MM.1S (cell line): Measurements from ENCODE around the gene SSBP4.

Experiments
- DNase-seq: peaks from one replicate; pipeline ENCODE4 v3.0.0-alpha.2; 2015
- H2AFZ ChIP-seq: fragments of 300-600 bp; sonication (generic); 2 replicates; pipeline ENCODE4 v1.6.0; 2016; ENCODE audit warnings: antibody characterized with exemption, low read length
- H3F3A ChIP-seq: fragments of 300-600 bp; sonication (generic); 2 replicates; pipeline ENCODE4 v1.6.1; 2016; ENCODE audit warnings: mild to moderate bottlenecking, antibody characterized with exemption, low read length, moderate library complexity, mixed read lengths; ENCODE audit not compliant: insufficient read depth
- H3K27ac ChIP-seq: fragments of 300-600 bp; sonication (generic); 2 replicates; pipeline ENCODE4 v1.5.1; 2016; ENCODE audit warnings: mild to moderate bottlenecking, low read length
- H3K27me3 ChIP-seq: fragments of 300-600 bp; sonication (generic); replicated peaks from 2 replicates; pipeline ENCODE4 v1.6.0; 2016; ENCODE audit warnings: low read length; ENCODE audit not compliant: insufficient read depth
- H3K36me3 ChIP-seq: fragments of 300-600 bp; sonication (generic); replicated peaks from 2 replicates; pipeline ENCODE4 v1.6.1; 2016; ENCODE audit warnings: mild to moderate bottlenecking, low read length, mixed read lengths; ENCODE audit not compliant: insufficient read depth
- H3K4me1 ChIP-seq: fragments of 300-600 bp; sonication (generic); 2 replicates; pipeline ENCODE4 v1.6.1; 2016; ENCODE audit warnings: low read length, mixed read lengths
- H3K4me2 ChIP-seq: fragments of 300-600 bp; sonication (generic); 2 replicates; pipeline ENCODE4 v1.6.0; 2016; ENCODE audit warnings: low read depth, low read length
- H3K4me3 ChIP-seq: fragments of 300-600 bp; sonication (generic); 2 replicates; pipeline ENCODE4 v1.5.1; 2016; ENCODE audit warnings: low read length, mixed read lengths
- H3K79me2 ChIP-seq: fragments of 300-600 bp; sonication (generic); 2 replicates; pipeline ENCODE4 v1.6.1; 2016; ENCODE audit warnings: mixed run types, low read length, mixed read lengths
- H3K9ac ChIP-seq: fragments of 300-600 bp; sonication (generic); 2 replicates; pipeline ENCODE4 v1.6.1; 2016; ENCODE audit warnings: low read length, mixed read lengths
- H3K9me2 ChIP-seq: fragments of 300-600 bp; sonication (generic); replicated peaks from 2 replicates; pipeline ENCODE4 v1.6.1; 2016; ENCODE audit warnings: mild to moderate bottlenecking, low read length, mixed read lengths; ENCODE audit not compliant: insufficient read depth
- H3K9me3 ChIP-seq: fragments of 300-600 bp; sonication (generic); replicated peaks from 2 replicates; pipeline ENCODE4 v1.6.1; 2016; ENCODE audit warnings: mild to moderate bottlenecking, low read length, mixed read lengths; ENCODE audit not compliant: insufficient read depth
- H4K20me1 ChIP-seq: fragments of 300-600 bp; sonication (generic); 2 replicates; pipeline ENCODE4 v1.6.1; 2016; ENCODE audit warnings: mild to moderate bottlenecking, low read length, moderate library complexity, mixed read lengths; ENCODE audit not compliant: insufficient read depth
- EZH2 ChIP-seq: fragments of 300-600 bp; sonication (generic); optimal IDR thresholded peaks from 2 replicates; pipeline ENCODE3; 2017; ENCODE audit warnings: low read depth, mild to moderate bottlenecking, antibody characterized with exemption, low read length, mixed read lengths
- EZH2phosphoT487 ChIP-seq: fragments of 300-600 bp; sonication (generic); IDR thresholded peaks from 2 replicates; pipeline ENCODE4 v1.6.1; 2018; ENCODE audit warnings: antibody characterized with exemption, low read length
- TF ChIP-seq, protein P1 (sequence below): fragments of 300-600 bp; sonication (generic); IDR thresholded peaks from 2 replicates; pipeline ENCODE4 v1.5.1; 2016; ENCODE audit warnings: antibody characterized with exemption, low read length, mixed read lengths

SSBP4 gene

DNA sequence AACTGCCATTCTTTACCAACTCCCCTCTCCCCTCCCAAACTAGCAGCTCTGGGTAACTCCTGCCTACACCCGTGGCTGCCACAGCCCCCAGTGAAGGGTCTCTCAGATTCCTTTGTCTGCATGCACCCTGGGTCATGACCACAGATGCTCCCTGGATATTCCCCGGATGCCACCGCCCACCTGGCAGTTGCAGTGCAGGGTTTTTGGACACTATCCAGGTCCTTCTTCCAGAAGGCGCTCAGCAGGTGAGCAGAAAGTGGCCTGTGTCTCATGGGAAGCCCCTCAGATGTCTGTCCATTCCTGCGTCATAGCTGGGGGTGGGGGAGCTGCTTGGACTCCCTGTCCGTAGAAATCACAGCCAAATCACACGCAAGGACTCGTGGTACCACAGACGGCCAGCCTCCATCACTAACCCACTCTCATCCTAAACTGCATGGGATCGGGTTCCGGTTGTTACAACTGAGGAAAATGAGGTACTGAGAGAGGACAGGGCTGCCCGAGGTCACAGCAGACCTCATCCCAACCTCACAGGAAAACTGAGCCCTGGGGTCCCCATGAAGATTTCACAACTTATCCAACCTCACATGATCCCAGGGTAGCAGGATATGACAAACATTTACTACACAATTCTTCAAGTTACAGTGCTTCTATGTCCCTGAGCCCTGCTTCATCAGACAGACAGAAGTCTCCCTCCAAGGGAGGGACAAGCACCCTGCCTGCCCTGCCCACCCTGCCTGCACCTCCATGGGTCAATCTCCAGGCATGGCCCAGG is 64.1 kb downstream of the SSBP4 start:
- TF ChIP-seq EZH2phosphoT487 (no peak), EZH2 (no peak)
- TF ChIP-seq, protein P1, sequence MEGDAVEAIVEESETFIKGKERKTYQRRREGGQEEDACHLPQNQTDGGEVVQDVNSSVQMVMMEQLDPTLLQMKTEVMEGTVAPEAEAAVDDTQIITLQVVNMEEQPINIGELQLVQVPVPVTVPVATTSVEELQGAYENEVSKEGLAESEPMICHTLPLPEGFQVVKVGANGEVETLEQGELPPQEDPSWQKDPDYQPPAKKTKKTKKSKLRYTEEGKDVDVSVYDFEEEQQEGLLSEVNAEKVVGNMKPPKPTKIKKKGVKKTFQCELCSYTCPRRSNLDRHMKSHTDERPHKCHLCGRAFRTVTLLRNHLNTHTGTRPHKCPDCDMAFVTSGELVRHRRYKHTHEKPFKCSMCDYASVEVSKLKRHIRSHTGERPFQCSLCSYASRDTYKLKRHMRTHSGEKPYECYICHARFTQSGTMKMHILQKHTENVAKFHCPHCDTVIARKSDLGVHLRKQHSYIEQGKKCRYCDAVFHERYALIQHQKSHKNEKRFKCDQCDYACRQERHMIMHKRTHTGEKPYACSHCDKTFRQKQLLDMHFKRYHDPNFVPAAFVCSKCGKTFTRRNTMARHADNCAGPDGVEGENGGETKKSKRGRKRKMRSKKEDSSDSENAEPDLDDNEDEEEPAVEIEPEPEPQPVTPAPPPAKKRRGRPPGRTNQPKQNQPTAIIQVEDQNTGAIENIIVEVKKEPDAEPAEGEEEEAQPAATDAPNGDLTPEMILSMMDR = no peak
- no peak overlapping the region for H3K4me2 ChIP-seq
- no peaks in the 10 kb centered on the region for H3K9me2 ChIP-seq
- H3F3A ChIP-seq = no peaks in the 10 kb centered on the region
- H3K79me2 ChIP-seq = peaks cover 100% of the 10 kb centered on the region
- H4K20me1 ChIP-seq = peaks cover 92% of the 10 kb centered on the region
- H3K36me3 ChIP-seq = no peaks in the 10 kb centered on the region
- H3K27ac ChIP-seq = no peak overlapping the region
- peaks cover 8% of the 10 kb centered on the region for H3K4me1 ChIP-seq
- H3K9me3 ChIP-seq = no peaks in the 10 kb centered on the region
- DNase-seq = no peak
- H3K9ac ChIP-seq = no peak overlapping the region
- no peak overlapping the region for H3K4me3 ChIP-seq
- no peaks in the 10 kb centered on the region for H3K27me3 ChIP-seq
- H2AFZ ChIP-seq = no peak overlapping the region
